Activated CD4-positive, CD25-positive, alpha-beta regulatory T cell treated with anti-CD3 and anti-CD28 coated beads, Interleukin-2, amount 50 U/mL, for 16 hours (primary cell): ENCODE results near the gene RHOU.
"Not testable (repeated sequence)": the region's sequence is repeated elsewhere in the genome, so short reads cannot be mapped to it uniquely, and the experiment has no call there.

Source experiments
- DNase-seq: peaks from one replicate; pipeline ENCODE4 v3.0.0-alpha.2; 2020; ENCODE audit warnings: low read depth, low spot score

RHOU gene

GRCh38 chr1:228758447-228758846 lies 23.2 kb downstream of the RHOU start:
- no peak for DNase-seq

DNA sequence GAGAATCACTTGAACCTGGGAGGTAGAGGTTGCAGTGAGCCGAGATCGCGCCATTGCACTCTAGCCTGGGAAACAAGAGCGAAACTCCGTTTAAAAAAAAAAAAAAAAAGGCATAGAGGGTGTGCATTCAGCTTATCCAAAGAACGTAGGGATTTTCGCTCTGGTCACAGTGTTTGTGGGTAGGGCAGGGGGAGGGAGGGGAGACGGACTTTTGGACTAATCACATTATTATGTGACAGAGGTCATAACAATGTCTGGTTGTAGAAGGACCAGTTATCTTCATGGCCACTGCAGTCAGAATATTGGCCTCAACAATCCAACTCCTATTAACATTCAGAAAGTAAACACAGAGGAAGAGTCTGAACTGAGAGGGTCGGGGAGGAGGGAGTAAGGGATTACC lies 25.7 kb downstream of the RHOU start:
- no peak for DNase-seq

DNA sequence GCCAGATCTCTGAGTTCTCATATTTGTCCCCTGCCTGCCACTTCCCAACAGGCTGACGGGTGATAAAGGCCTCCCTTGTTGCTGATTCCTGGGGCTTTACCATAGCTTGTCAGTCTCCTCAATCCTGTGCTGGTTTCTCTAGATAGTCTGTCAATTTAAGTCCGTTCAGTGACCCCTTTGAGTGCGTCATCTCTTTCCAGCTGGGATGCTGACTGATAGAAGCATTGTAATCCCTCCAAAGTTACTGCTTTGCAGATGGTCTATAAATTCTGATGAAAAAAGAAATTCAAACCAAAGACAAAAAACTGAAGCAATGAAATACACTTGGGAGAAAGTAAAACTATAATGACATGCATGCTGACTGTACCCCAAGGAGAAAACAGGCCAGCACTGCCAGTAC lies 28.3 kb downstream of the RHOU start:
- DNase-seq, result no peak

- no peak for DNase-seq
Measured at GRCh38 chr1:228765168-228765946, 30.1 kb downstream of the RHOU start.

DNA sequence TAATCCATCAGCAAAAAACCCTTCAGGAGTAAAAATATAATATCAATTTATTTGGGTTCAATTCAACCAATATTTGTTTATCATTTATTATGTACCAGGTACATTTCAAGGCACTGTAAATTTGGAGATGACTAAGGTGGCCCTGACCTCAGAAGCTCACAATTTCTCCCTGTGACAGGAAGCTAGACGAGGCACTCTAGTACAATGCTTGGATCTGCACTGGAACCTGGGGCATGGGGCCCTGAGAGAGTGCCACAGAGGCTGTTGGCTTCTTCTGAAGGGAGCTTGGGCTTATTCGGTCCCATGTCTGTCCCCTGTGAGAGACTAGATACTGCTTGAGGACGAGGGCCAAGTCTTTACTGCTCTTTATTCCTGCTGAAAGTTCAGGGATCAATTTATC lies 31.5 kb downstream of the RHOU start:
- DNase-seq, result no peak

DNA sequence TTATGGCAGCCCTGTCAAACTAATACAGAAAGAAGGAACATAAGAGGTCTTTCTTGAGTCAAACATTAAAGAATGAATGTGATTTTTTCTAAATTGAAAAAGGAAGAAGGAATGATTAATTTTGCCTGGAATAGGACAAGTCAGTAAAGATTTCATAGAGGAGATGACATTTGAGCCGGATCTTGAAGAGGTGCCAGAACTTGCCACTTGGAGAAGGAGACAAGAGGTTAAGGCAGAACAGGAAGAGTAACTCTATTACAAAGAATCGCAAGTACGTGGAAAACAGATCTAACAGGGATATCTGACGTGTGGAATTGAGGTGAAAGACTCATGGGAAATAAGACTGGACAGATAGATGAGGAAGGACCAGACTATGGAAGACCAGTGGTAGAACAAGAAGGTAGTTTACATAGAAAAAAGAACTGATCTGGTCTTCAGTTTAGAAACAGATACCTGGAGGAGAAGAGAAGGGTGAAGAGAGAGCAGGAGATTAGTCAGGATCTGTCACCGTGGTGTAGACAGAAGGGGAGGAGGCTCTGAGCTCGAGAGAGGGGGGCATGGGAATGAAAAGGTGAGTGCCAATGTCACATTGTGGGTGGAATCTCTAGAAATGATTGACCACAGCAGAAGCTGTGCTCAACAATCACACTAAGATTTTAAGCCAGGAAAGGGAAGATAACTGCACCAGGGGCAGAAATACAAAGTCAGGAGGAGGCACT lies 32.5 kb downstream of the RHOU start:
- DNase-seq, result no peak

DNA sequence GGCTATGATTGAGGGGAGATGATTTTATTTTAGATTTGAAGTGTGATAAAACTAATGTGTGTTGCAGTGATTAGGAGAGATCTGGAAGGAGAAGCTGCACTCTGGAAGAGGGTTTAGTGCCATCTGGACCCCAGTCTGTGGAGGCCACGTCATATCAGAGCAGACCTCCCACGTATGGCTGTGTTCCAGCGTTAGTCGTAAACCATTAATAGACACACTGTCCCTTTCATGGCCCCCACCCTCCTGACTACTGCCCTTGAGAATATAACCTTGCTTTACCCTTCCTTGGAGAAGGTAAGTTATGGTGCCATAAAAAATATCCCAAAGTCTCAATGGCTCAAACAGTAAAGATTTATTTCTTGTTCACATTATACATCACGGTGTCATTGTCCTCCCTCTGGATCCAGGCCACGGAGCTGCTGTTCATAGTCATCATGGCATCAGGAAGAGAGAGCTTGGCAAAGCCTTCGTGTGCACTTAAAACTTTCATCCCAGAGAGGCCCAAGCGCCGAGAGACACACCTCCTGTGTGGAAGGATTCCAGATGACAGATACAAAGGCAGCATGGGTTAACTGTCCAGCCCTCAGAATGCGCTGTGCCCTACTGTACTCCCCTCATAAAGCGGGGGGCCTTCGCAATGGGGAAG lies 33.2 kb downstream of the RHOU start:
- no peak for DNase-seq

GRCh38 chr1:228770779-228771223 lies 35.5 kb downstream of the RHOU start:
- no peak for DNase-seq

DNA sequence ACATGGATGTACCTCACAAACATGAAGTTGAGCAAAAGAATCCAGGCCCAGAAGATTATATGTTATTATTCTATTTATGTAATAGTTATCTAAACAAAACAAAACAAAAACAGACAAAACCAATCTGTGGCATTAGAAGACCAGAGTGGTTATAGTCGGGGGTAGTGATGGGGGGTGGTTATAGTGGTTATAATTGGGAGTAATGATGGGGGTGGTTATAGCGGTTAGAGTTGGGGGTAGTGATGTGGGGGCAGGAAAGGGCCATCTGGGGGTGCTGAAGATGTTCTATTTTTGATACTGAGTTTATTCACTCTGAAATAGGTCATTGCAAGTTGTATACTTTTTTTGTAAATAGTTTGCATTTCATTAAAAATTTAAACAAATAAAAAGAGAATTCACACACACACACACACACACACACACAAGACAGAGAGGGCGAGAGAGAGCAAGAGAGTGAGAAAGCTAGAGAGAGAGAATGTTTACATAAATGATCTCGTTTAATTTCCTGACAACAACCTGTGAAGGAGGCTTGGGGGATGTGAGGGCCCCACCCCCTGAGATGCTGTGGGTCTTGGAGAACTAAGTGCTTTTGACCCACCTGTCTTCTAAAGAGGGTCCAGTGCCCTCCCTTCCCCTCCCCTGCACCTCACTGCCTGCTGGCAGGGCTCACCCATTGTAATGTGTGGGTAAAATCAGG lies 37.4 kb downstream of the RHOU start:
- DNase-seq, result no peak

DNA sequence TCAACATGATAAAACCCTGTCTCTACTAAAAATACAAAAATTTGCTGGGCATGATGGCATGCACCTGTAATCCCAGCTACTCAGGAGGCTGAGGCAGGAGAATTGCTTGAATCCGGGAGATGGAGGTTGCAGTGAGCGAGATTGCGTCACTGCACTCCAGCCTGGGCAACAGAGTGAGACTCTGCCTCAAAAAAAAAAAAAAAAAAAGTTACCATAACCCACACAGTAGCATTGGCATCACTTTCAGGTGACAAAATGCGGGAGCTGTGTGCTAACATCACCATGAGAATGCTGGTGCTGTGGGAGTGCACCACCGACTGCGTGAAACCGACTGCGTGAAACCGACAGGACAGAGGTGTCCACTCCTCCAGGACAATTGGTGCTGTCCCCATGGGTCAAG lies 40.7 kb downstream of the RHOU start:
- not testable (repeated sequence) for DNase-seq

- DNase-seq, result no peak
Measured at GRCh38 chr1:228776449-228776848, 41.2 kb downstream of the RHOU start.

GRCh38 chr1:228777236-228777635 lies 42.0 kb downstream of the RHOU start:
- no peak for DNase-seq

- no peak for DNase-seq
Measured at GRCh38 chr1:228778026-228778425, 42.7 kb downstream of the RHOU start.

GRCh38 chr1:228778466-228778865 lies 43.2 kb downstream of the RHOU start:
- DNase-seq, result no peak

DNA sequence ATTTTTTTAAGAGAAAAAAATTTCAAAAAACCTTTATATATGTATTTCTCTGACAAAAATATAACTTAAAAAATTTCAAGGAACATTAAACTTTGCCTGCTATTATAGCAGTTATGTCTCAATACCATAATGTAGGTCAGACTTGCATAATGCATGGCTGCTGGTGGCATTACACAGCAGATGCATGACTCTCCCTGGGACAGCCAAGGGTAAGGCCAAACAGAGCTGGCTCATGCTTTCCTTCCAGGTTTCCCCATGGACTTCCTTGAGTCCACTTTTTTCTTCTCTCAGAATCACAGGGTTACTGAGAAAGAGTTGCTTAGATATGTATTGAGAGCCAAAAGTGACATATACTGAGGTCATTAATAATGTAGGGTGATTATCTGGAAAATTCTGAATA lies 43.7 kb downstream of the RHOU start:
- DNase-seq, result no peak

- DNase-seq, result no peak
Measured at GRCh38 chr1:228781161-228781808, 46.0 kb downstream of the RHOU start.

- no peak for DNase-seq
Measured at GRCh38 chr1:228781809-228782661, 46.8 kb downstream of the RHOU start.

DNA sequence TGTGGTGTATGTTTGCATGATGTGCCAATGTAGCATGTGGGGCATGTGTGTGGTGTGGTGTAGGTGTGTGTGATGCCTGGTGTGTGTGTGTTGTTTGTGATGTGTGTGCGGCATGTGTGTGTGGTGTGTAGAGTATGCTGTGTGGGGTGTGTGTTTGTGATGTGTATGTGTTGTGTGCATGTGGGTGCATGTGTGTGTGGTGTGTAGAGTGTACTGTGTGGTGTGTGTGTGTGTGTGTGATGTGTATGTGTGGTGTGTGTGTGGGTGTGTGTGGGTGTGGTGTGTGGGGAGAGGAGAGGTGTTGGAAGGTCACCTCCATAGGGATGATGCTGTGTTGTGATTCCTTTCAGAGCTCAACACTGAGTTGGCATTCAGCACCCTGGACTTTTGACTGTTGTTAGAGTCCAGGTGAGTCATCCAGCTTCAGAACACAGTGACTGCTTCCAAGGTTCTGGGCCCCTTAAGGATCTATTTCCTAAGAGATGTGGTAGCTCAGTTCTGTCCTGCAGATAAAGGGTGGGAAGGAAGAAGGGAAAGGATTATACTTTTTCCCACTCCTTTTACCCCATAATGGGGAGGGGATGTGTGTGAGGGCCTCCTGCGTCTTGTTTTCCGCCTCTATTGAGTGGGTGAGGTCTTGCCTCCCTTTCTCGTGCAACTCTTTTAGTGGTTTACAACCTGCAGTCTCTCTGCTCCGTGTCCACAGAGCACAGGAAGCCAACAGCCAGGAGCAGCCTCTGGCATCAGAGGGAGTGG lies 47.6 kb downstream of the RHOU start:
- DNase-seq, result no peak

DNA sequence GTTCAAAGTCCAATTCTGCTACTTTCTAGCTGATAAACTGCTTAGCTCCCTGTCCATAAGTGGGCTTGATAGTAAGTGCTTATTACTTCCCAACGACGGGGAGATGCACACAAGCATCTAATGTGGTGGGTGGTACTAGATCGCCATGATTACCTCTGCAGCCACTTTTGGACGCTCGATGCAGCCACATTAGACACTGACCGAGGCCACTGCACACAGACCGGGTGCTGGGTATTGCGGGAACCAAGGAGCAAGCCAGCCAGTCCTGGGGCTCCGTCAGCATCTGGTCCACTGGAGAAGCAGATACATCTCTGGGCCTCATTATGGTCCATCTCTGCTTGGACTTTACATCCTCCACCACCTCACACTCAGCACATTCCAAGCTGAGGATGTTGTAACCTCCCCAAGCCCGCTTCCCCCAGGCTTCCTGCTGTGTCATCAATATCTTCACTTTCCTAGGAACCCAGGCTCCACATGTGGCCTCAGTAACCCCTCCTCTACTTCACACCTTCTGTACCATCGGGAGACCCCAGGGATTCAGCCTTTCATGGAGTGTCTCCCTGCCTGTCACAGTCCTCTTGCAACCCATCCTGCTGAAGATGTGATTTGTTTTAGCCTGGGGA lies 48.2 kb downstream of the RHOU start:
- no peak for DNase-seq
